Measurements from ENCODE around the gene TBC1D5.

- TF ChIP-seq CTCF (conservative IDR thresholded peaks at IDR 0.05) (no peak), ZFX (IDR thresholded peaks at IDR 0.05) (no peak)
These were observed 584.7 kb downstream of the TBC1D5 start for GRCh38 chr3:17157713-17158112.
